Medulla oblongata (tissue), 1 donor: ENCODE results near the gene COX19.
"Not testable (repeated sequence)": the region's sequence is repeated elsewhere in the genome, so short reads cannot be mapped to it uniquely, and the experiment has no call there.

Source experiments
- DNase-seq: peaks from one replicate; pipeline ENCODE4 v3.0.0-alpha.2; 2015; ENCODE audit errors: extremely low spot score

Gene COX19

GRCh38 chr7:945147-945555 lies 30.2 kb downstream of the COX19 start:
- no peak for DNase-seq

GRCh38 chr7:944744-945143 lies 30.6 kb downstream of the COX19 start:
- no peak for DNase-seq

GRCh38 chr7:943793-944192 lies 31.6 kb downstream of the COX19 start:
- DNase-seq = not testable (repeated sequence)

GRCh38 chr7:940599-941408 lies 34.5 kb downstream of the COX19 start:
- DNase-seq = no peak

- DNase-seq = no peak
Measured at GRCh38 chr7:939843-940242, 35.5 kb downstream of the COX19 start.

- no peak for DNase-seq
Measured at GRCh38 chr7:938546-939185, 36.7 kb downstream of the COX19 start.

GRCh38 chr7:937856-938484 lies 37.4 kb downstream of the COX19 start:
- DNase-seq = no peak

GRCh38 chr7:936386-937054 lies 38.8 kb downstream of the COX19 start:
- no peak for DNase-seq

- DNase-seq = no peak
Measured at GRCh38 chr7:935874-936385, 39.4 kb downstream of the COX19 start.

- no peak for DNase-seq
Measured at GRCh38 chr7:935164-935873, 40.0 kb downstream of the COX19 start.

GRCh38 chr7:934469-935163 lies 40.7 kb downstream of the COX19 start:
- DNase-seq = no peak

- no peak for DNase-seq
Measured at GRCh38 chr7:932651-932975, 42.7 kb downstream of the COX19 start.

GRCh38 chr7:931871-932650 lies 43.3 kb downstream of the COX19 start:
- no peak for DNase-seq

GRCh38 chr7:930975-931758 lies 44.2 kb downstream of the COX19 start:
- DNase-seq = no peak

- DNase-seq = peak; percentile 77
Measured at GRCh38 chr7:929311-929711, 46.0 kb downstream of the COX19 start.

- peak; percentile 86 for DNase-seq
Measured at GRCh38 chr7:927031-927671, 48.2 kb downstream of the COX19 start.

- DNase-seq = peak; percentile 76
Measured at GRCh38 chr7:926061-927030, 49.0 kb downstream of the COX19 start.

- DNase-seq = no peak
Measured at GRCh38 chr7:925601-926000, 49.7 kb downstream of the COX19 start.
